ENCODE data around the gene RAG1. TPM values are rescaled to one million over a fixed set of nuclear protein-coding genes. Genes with fewer than 3 reads are reported as not detected.

Gene RAG1
- total and polyA plus RNA-seq, 2 donors from 2014 or later = 1.4 to 1.9 TPM

DNA sequence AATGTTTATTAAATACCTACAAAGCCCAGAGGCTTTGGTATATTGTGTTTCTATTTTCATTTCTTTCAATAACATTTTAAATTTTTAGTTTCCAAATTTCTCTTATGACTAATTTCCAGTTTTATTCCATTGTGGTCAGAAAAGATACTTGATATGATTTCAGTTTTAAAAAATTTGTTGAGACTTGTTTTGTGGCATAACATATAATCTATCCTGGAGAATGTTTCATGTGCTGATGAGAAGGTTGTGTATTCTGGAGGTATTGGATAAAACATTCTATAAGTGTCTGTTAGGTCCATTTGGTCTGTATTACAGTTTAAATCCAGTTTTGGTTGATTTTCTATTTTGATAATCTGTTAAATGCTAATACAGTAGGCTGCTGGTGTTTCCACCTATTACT lies 9.8 kb upstream of the RAG1 start:
- DNase-seq (no peak), FAIRE-seq (no peak)
- H3K36me3 ChIP-seq (ENCODE audit: control insufficient read depth in 2 of 3, insufficient read depth in 3 of 3, low read length in 3 of 3) = no peaks in the 10 kb centered on the region
- H3K4me1 ChIP-seq (ENCODE audit: control insufficient read depth in 2 of 3, insufficient read depth in 2 of 3, low read depth in 1 of 3, low read length in 3 of 3) = no peaks in the 10 kb centered on the region
- H3K27ac ChIP-seq (ENCODE audit: low read depth in 2 of 2, low read length in 2 of 2) = no peak overlapping the region
- intact Hi-C loops (cut with DNase I) = no loop called here
- no peak overlapping the region for H3K4me3 ChIP-seq (ENCODE audit: low read length in 3 of 3)
- H3K27me3 ChIP-seq (ENCODE audit: control insufficient read depth, insufficient read depth, low read length) = no peaks in the 10 kb centered on the region
- TF ChIP-seq, protein P1, sequence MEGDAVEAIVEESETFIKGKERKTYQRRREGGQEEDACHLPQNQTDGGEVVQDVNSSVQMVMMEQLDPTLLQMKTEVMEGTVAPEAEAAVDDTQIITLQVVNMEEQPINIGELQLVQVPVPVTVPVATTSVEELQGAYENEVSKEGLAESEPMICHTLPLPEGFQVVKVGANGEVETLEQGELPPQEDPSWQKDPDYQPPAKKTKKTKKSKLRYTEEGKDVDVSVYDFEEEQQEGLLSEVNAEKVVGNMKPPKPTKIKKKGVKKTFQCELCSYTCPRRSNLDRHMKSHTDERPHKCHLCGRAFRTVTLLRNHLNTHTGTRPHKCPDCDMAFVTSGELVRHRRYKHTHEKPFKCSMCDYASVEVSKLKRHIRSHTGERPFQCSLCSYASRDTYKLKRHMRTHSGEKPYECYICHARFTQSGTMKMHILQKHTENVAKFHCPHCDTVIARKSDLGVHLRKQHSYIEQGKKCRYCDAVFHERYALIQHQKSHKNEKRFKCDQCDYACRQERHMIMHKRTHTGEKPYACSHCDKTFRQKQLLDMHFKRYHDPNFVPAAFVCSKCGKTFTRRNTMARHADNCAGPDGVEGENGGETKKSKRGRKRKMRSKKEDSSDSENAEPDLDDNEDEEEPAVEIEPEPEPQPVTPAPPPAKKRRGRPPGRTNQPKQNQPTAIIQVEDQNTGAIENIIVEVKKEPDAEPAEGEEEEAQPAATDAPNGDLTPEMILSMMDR (IDR thresholded peaks at IDR 0.05; ENCODE audit: borderline replicate concordance, extremely low read depth, insufficient read depth) = no peak
- no peaks in the 10 kb centered on the region for H3K9me3 ChIP-seq (ENCODE audit: control insufficient read depth in 2 of 3, insufficient read depth in 1 of 3, low read length in 3 of 3)
- H3K9ac ChIP-seq (ENCODE audit: low read length in 3 of 3) = no peak overlapping the region

DNA sequence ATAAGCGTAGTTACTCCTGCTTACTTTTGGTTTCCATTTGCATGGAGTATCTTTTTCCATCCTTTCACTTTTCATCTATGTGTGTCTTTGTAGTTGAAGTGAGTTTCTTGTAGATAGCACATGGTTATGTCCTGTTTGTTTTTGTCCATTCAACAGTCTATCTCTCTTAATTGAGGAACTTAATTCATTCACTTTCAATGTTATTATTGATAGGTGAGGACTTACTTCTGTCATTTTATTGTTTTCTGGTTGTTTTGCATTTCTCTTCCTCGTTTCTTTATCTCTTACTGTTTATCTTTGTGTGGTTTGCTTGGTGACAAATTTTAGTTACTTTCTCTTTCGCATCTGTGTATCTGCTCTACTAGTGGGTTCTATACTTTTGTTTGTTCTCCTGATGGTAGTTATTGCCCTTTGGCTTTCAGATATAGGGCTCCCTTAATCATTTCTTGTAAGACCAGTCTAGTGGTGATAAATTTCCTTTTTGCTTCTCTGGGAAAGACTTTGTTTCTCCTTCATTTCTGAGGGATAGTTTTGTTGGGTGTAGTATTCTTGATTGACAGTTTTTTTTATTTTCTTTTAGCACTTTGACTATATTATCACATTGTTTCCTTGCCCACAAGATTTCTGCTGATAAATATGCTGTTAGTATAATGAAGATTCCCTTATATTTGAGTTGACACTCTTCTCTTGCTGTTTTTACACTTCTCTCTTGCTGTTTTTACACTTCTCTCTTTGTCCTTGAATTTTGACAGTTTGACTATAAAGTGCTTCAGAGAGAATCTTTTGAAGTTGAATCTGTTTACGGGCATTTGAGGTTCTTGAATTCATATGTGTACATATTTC lies 9.0 kb upstream of the RAG1 start:
- Histone ChIP-seq H3K9ac (ENCODE audit: low read length in 3 of 3) (no peak overlapping the region), H3K9me3 (ENCODE audit: control insufficient read depth in 2 of 3, insufficient read depth in 1 of 3, low read length in 3 of 3) (no peaks in the 10 kb centered on the region), H3K27ac (ENCODE audit: low read depth in 2 of 2, low read length in 2 of 2) (no peak overlapping the region), H3K4me1 (ENCODE audit: control insufficient read depth in 2 of 3, insufficient read depth in 2 of 3, low read depth in 1 of 3, low read length in 3 of 3) (no peaks in the 10 kb centered on the region), H3K4me3 (ENCODE audit: low read length in 3 of 3) (no peak overlapping the region), H3K36me3 (ENCODE audit: control insufficient read depth in 2 of 3, insufficient read depth in 3 of 3, low read length in 3 of 3) (no peaks in the 10 kb centered on the region), H3K27me3 (ENCODE audit: control insufficient read depth, insufficient read depth, low read length) (no peaks in the 10 kb centered on the region)
- FAIRE-seq (no peak), DNase-seq (no peak)
- intact Hi-C loops (cut with DNase I) = no loop called here
- TF ChIP-seq, protein P1 (IDR thresholded peaks at IDR 0.05; ENCODE audit: borderline replicate concordance, extremely low read depth, insufficient read depth) = no peak

DNA sequence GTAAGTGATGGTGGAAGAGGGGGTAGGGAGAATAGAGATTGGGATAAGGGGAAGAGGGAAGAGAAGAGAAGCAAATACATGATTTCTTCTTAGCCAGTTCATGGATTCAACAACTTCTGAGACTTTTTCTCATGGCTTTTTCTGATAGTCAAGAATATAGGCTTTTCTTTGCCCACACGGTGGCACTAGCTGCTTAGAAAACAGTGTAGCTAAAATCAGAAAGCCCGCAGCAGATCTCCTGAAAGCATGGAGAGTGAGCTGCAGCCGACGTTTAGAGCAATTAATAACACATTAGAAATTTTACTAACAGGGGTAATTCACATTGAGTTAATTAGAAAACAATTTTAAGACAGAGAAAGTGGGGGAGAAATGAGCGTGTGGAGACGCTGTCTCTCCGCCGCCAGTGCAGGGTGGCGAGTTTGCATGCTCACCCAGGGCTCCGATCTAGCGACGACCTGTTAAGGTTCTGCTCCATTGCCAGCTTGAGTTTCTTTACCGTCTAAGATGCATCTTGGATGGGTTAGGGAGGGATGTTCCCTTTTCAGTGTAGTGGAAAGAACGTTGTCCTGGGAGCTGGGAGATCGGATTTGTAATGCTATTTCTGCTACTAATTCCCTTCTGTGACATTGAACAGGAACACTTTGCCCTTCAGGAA lies 3.3 kb upstream of the RAG1 start:
- intact Hi-C loops (cut with DNase I) = loop anchor here (10.0 kb wide), 1 partner anchor 110 kb away; no protein-coding TSS in a partner anchor
- no peaks in the 10 kb centered on the region for H3K27me3 ChIP-seq (ENCODE audit: control insufficient read depth, insufficient read depth, low read length)
- H3K36me3 ChIP-seq (ENCODE audit: control insufficient read depth in 2 of 3, insufficient read depth in 3 of 3, low read length in 3 of 3) = no peaks in the 10 kb centered on the region
- TF ChIP-seq, protein P1 (IDR thresholded peaks at IDR 0.05; ENCODE audit: borderline replicate concordance, extremely low read depth, insufficient read depth) = peak; percentile 81
- peak; percentile 63 for FAIRE-seq
- H3K9ac ChIP-seq (ENCODE audit: low read length in 3 of 3) = peak overlapping the region; percentile 8 to 25 (median 21)
- no peaks in the 10 kb centered on the region for H3K4me1 ChIP-seq (ENCODE audit: control insufficient read depth in 2 of 3, insufficient read depth in 2 of 3, low read depth in 1 of 3, low read length in 3 of 3)
- DNase-seq = peak in 4 of 5 donors; percentile 55 to 95 (median 82)
- H3K4me3 ChIP-seq (ENCODE audit: low read length in 3 of 3) = peak overlapping the region; percentile 50 to 58 (median 57)
- H3K9me3 ChIP-seq (ENCODE audit: control insufficient read depth in 2 of 3, insufficient read depth in 1 of 3, low read length in 3 of 3) = no peaks in the 10 kb centered on the region
- no peak overlapping the region for H3K27ac ChIP-seq (ENCODE audit: low read depth in 2 of 2, low read length in 2 of 2)
